Keratinocyte (primary cell): ENCODE measurements around the gene MRPL50. TPM values are rescaled to one million over a fixed set of nuclear protein-coding genes. Genes with fewer than 3 reads are reported as not detected.

Experiments
- DNase-seq: peaks from one replicate; pipeline ENCODE4 v3.0.0-alpha.2; 2011; ENCODE audit warnings: low read depth, missing footprints, low spot score
- FAIRE-seq: peaks from 2 replicates; lab custom pipeline; 2011; peaks lifted over from hg19 to GRCh38; lab: Jason Lieb, UNC
- H2AFZ ChIP-seq: 2 replicates; pipeline ENCODE4 v1.6.0; 2012; ENCODE audit warnings: low read length, control low read depth, inconsistent platforms; ENCODE audit not compliant: control insufficient read depth
- H3K27ac ChIP-seq: 2 replicates; pipeline ENCODE4 v1.5.1; 2011; ENCODE audit warnings: low read length; ENCODE audit not compliant: control insufficient read depth, insufficient read depth
- H3K27me3 ChIP-seq: 3 replicates; pipeline ENCODE4 v1.6.0; 2011; ENCODE audit warnings: low read length; ENCODE audit not compliant: control insufficient read depth, insufficient read depth; ENCODE audit errors: extremely low read depth
- H3K36me3 ChIP-seq, 2 experiments: 2 replicates in 1 of 2; 3 replicates in 1 of 2; pipeline ENCODE4 v1.5.1; 2011; ENCODE audit warnings: low read length in 2 of 2, mild to moderate bottlenecking in 1 of 2; ENCODE audit not compliant: control insufficient read depth in 2 of 2, insufficient read depth in 2 of 2; ENCODE audit errors: extremely low read depth in 1 of 2
- H3K4me1 ChIP-seq: 3 replicates; pipeline ENCODE4 v1.5.1; 2011; ENCODE audit warnings: low read length; ENCODE audit not compliant: control insufficient read depth, insufficient read depth; ENCODE audit errors: extremely low read depth
- H3K4me2 ChIP-seq: 3 replicates; pipeline ENCODE4 v1.6.0; 2011; ENCODE audit warnings: low read depth, low read length; ENCODE audit not compliant: control insufficient read depth, insufficient read depth; ENCODE audit errors: extremely low read depth
- H3K4me3 ChIP-seq, 3 experiments: fragments of 200-600 bp in 1 of 3; sonication (generic) in 1 of 3; 2 replicates in 2 of 3; 3 replicates in 1 of 3; pipeline ENCODE4 v1.5.1; 2011 to 2016; ENCODE audit warnings: low read length in 3 of 3, mild to moderate bottlenecking in 3 of 3, control low read depth in 2 of 3, inconsistent platforms in 1 of 3, low read depth in 1 of 3, mixed read lengths in 1 of 3, mixed run types in 1 of 3, moderate library complexity in 1 of 3; ENCODE audit not compliant: control insufficient read depth in 2 of 3, insufficient read depth in 2 of 3; ENCODE audit errors: extremely low read depth in 1 of 3
- H3K79me2 ChIP-seq: 2 replicates; pipeline ENCODE4 v1.6.0; 2012; ENCODE audit warnings: low read length; ENCODE audit not compliant: control insufficient read depth, insufficient read depth
- H3K9ac ChIP-seq: 3 replicates; pipeline ENCODE4 v1.6.0; 2011; ENCODE audit warnings: low read length; ENCODE audit not compliant: control insufficient read depth, insufficient read depth; ENCODE audit errors: extremely low read depth
- H3K9me1 ChIP-seq: 3 replicates; pipeline ENCODE4 v1.6.0; 2011; ENCODE audit warnings: low read length; ENCODE audit not compliant: control insufficient read depth, insufficient read depth; ENCODE audit errors: extremely low read depth
- H3K9me3 ChIP-seq: 2 replicates; pipeline ENCODE4 v1.5.1; 2012; ENCODE audit warnings: low read depth, low read length; ENCODE audit not compliant: control insufficient read depth
- H4K20me1 ChIP-seq: 3 replicates; pipeline ENCODE4 v1.6.0; 2011; ENCODE audit warnings: low read length; ENCODE audit not compliant: control insufficient read depth, insufficient read depth; ENCODE audit errors: extremely low read depth
- EZH2 ChIP-seq: IDR thresholded peaks from one replicate; pipeline ENCODE4 v1.6.1; 2012; ENCODE audit warnings: inconsistent platforms, mild to moderate bottlenecking, low read length, moderate library complexity
- dilution Hi-C: fragments of 300-500 bp; cut with MboI; formaldehyde crosslinking; loops from one replicate; pipeline ENCODE4 v1.7.0; 2020; ENCODE audit warnings: low sequenced_read_pairs; ENCODE audit not compliant: extremely low pct_ligation_motif_present
- polyA plus RNA-seq, 5 experiments: library from polyadenylated mRNA; depleted of rRNA in 3 of 5; stranded (reverse) in 3 of 5; stranded (forward) in 1 of 5; unstranded in 1 of 5; fragments of >200 nt; gene quantifications; 1 replicate in 1 of 5; 2 replicates in 3 of 5; 3 replicates in 1 of 5; pipeline versions ENCODE4 v1.2.1 to v1.2.3, GENCODE V29; 2011 to 2012; ENCODE audit warnings: missing spikeins in 2 of 5, low read depth in 1 of 5, low replicate concordance in 1 of 5
- TF ChIP-seq, protein P1 (sequence below), 3 experiments: IDR thresholded peaks in 1 of 3; conservative IDR thresholded peaks in 1 of 3; optimal IDR thresholded peaks in 1 of 3; 2 replicates in 2 of 3; 3 replicates in 1 of 3; pipeline versions ENCODE3 to v1.5.1; 2011; ENCODE audit warnings: low read length in 3 of 3, mild to moderate bottlenecking in 3 of 3, moderate library complexity in 2 of 3, control low read depth in 1 of 3, inconsistent platforms in 1 of 3; ENCODE audit not compliant: insufficient read depth in 2 of 3; ENCODE audit errors: extremely low read depth in 1 of 3

Gene MRPL50
- polyA plus RNA-seq, 1 donor (not counting 4 experiments of a cell fraction or from before 2014, with no cell fraction given): 24.0 TPM

DNA sequence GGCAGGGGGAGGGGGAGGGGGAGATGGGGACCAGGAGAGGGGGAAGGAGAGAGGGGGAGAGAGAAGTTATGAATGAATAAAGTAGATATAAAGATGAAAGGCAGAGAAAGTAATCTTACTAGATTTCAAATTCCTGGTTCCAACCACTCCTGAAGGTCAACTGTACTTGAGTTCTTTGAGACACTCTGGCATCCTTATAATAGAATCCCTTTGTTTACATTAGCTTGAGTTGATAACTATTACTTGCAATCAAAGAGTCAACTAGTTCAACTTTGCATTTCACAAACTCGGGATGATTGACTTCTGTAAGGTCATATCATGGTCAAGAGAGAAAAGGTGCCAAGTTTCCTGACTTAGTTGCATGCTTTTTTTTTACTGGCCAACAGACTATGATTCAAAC lies 55.8 kb downstream of the MRPL50 start:
- H3K4me1 ChIP-seq: no peaks in the 10 kb centered on the region
- H3K9me1 ChIP-seq: no peaks in the 10 kb centered on the region
- no peak overlapping the region for H3K4me2 ChIP-seq
- no peaks in the 10 kb centered on the region for H3K79me2 ChIP-seq
- H3K9ac ChIP-seq: no peak overlapping the region
- no peaks in the 10 kb centered on the region for H3K9me3 ChIP-seq
- H3K36me3 ChIP-seq: no peaks in the 10 kb centered on the region
- no peak overlapping the region for H3K27ac ChIP-seq
- H2AFZ ChIP-seq: no peak overlapping the region
- DNase-seq (no peak), FAIRE-seq (no peak)
- no peak for TF ChIP-seq EZH2
- TF ChIP-seq, protein P1, sequence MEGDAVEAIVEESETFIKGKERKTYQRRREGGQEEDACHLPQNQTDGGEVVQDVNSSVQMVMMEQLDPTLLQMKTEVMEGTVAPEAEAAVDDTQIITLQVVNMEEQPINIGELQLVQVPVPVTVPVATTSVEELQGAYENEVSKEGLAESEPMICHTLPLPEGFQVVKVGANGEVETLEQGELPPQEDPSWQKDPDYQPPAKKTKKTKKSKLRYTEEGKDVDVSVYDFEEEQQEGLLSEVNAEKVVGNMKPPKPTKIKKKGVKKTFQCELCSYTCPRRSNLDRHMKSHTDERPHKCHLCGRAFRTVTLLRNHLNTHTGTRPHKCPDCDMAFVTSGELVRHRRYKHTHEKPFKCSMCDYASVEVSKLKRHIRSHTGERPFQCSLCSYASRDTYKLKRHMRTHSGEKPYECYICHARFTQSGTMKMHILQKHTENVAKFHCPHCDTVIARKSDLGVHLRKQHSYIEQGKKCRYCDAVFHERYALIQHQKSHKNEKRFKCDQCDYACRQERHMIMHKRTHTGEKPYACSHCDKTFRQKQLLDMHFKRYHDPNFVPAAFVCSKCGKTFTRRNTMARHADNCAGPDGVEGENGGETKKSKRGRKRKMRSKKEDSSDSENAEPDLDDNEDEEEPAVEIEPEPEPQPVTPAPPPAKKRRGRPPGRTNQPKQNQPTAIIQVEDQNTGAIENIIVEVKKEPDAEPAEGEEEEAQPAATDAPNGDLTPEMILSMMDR (optimal IDR thresholded peaks at IDR 0.05 in 1 of 3, IDR thresholded peaks at IDR 0.05 in 1 of 3, conservative IDR thresholded peaks at IDR 0.05 in 1 of 3; ENCODE audit: extremely low read depth in 1 of 3, insufficient read depth in 2 of 3, low read length in 3 of 3): no peak
- no peak overlapping the region for H3K4me3 ChIP-seq
- H3K27me3 ChIP-seq: no peaks in the 10 kb centered on the region
- H4K20me1 ChIP-seq: no peaks in the 10 kb centered on the region
- dilution Hi-C loops: no loop called here

DNA sequence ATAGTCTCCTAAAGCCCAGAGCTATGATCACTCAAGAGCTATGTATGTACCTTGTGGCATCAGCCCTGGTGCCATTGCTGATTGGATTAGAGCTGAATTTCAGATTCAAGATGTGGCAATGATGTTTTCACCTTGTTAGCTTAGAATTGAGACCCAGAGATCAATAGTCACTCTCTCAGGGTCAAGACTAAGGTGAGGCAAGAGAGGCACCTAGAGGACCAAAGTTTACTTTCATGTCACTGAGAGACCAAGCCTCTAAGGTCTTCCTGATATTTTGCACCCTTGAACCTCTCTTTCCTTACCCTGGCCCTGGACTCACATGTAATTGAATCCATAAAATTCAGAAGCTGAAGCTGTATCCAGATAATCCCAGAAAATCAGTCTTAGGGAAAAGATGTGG lies 56.5 kb downstream of the MRPL50 start:
- H3K27ac ChIP-seq: no peak overlapping the region

More for the DNA sequence above, 56.5 kb downstream of the MRPL50 start:
- no peak overlapping the region for H3K4me2 ChIP-seq
- dilution Hi-C loops: no loop called here
- H3K27me3 ChIP-seq: no peaks in the 10 kb centered on the region
- TF ChIP-seq EZH2: no peak
- TF ChIP-seq, protein P1 (optimal IDR thresholded peaks at IDR 0.05 in 1 of 3, IDR thresholded peaks at IDR 0.05 in 1 of 3, conservative IDR thresholded peaks at IDR 0.05 in 1 of 3; ENCODE audit: extremely low read depth in 1 of 3, insufficient read depth in 2 of 3, low read length in 3 of 3): no peak
- H3K9me3 ChIP-seq: no peaks in the 10 kb centered on the region
- no peaks in the 10 kb centered on the region for H3K36me3 ChIP-seq
- no peak for FAIRE-seq
- H4K20me1 ChIP-seq: no peaks in the 10 kb centered on the region
- H3K79me2 ChIP-seq: no peaks in the 10 kb centered on the region
- H3K4me3 ChIP-seq: no peak overlapping the region
- no peaks in the 10 kb centered on the region for H3K9me1 ChIP-seq
- H2AFZ ChIP-seq: no peak overlapping the region
- DNase-seq: no peak
- H3K9ac ChIP-seq: no peak overlapping the region
- H3K4me1 ChIP-seq: no peaks in the 10 kb centered on the region

Other genes starting within 250 kb of the MRPL50 start
- 0.02 to 0.14 TPM (median 0.08 TPM) in 3 replicates for gene BAAT, start 13.6 kb downstream of the MRPL50 start, polyA plus RNA-seq
- 4.9 to 8.7 TPM (median 5.9 TPM) in 3 replicates for gene ZNF189, start 233 bp upstream of the MRPL50 start, polyA plus RNA-seq
- not detected in 3 replicates for gene ALDOB, start 37.2 kb upstream of the MRPL50 start, polyA plus RNA-seq
- 19.4 to 28.8 TPM (median 21.6 TPM) in 3 replicates for gene RNF20, start 135.2 kb upstream of the MRPL50 start, polyA plus RNA-seq
- gene PPP3R2, start 196.4 kb upstream of the MRPL50 start, polyA plus RNA-seq: not detected in 3 replicates